Gastrocnemius medialis (tissue), 4 donors: Measurements from ENCODE around the gene AGXT. TPM values are rescaled to one million over a fixed set of nuclear protein-coding genes. Genes with fewer than 3 reads are reported as not detected.

Experiments
- ATAC-seq, 2 donors: fragments of 150-250 bp; one replicate each; pipeline ENCODE4 v1.9.1; 2016
- DNase-seq, 2 donors: peaks; one replicate each; pipeline ENCODE4 v3.0.0-alpha.2; 2019
- H3K27ac ChIP-seq, 4 donors: fragments of 200-600 bp; sonication (generic); 1 replicate in 1 of 4; 2 replicates in 3 of 4; pipeline ENCODE4 v1.5.1; 2016 to 2018; ENCODE audit warnings: mild to moderate bottlenecking in 2 of 4, moderate library complexity in 1 of 4
- H3K27me3 ChIP-seq, 3 donors: fragments of 200-600 bp; sonication (generic) in 2 of 3; 1 replicate in 1 of 3; 2 replicates in 2 of 3; pipeline versions ENCODE4 v1.5.1 to v1.6.0; 2016 to 2019; ENCODE audit warnings: mild to moderate bottlenecking in 1 of 3, moderate library complexity in 1 of 3
- H3K36me3 ChIP-seq, 2 donors: fragments of 200-600 bp; sonication (generic) in 1 of 2; one replicate each; pipeline ENCODE4 v1.5.1; 2017 to 2018
- H3K4me1 ChIP-seq, 2 donors: fragments of 200-600 bp; sonication (generic) in 1 of 2; one replicate each; pipeline ENCODE4 v1.5.1; 2016 to 2017; ENCODE audit warnings: mild to moderate bottlenecking in 2 of 2
- H3K4me3 ChIP-seq, 4 donors: fragments of 200-600 bp; sonication (generic) in 3 of 4; 1 replicate in 1 of 4; 2 replicates in 3 of 4; pipeline ENCODE4 v1.5.1; 2016 to 2019; ENCODE audit warnings: mild to moderate bottlenecking in 2 of 4
- H3K9me3 ChIP-seq, 3 donors: fragments of 200-600 bp; sonication (generic) in 2 of 3; 1 replicate in 1 of 3; 2 replicates in 2 of 3; pipeline ENCODE4 v1.5.1; 2016 to 2019
- POLR2A ChIP-seq, 2 donors: fragments of 450-650 bp; IDR thresholded peaks; one replicate each; pipeline ENCODE4 v1.6.1; 2017; ENCODE audit warnings: antibody characterized with exemption in 2 of 2, mild to moderate bottlenecking in 2 of 2, moderate library complexity in 2 of 2
- in situ Hi-C, 4 donors: fragments of 200-750 bp; cut with MboI; loops; one replicate each; pipeline versions ENCODE4 v1.15.0 to v1.8.0; 2017; ENCODE audit warnings: low sequenced_read_pairs in 4 of 4
- intact Hi-C: fragments of 100-400 bp; cut with DNase I; formaldehyde crosslinking; loops from one replicate; pipeline ENCODE4 v1.15.1; 2023; ENCODE audit warnings: low total_unique reads
- total RNA-seq, 4 donors: library from RNA; depleted of rRNA; stranded (reverse); fragments of >200 nt; gene quantifications; one replicate each; pipeline versions ENCODE4 v1.1.0 to v1.2.3, GENCODE V29; 2016
- TF ChIP-seq, protein P1 (sequence below), 5 experiments: fragments of 450-650 bp in 3 of 5; fragments of 200-600 bp in 2 of 5; sonication (generic) in 2 of 5; IDR thresholded peaks in 4 of 5; conservative IDR thresholded peaks in 1 of 5; 1 replicate in 4 of 5; 2 replicates in 1 of 5; pipeline ENCODE4 v1.5.1; 2016 to 2019; ENCODE audit warnings: antibody characterized with exemption in 5 of 5, mild to moderate bottlenecking in 3 of 5, moderate library complexity in 3 of 5

The AGXT gene
- total RNA-seq, 4 donors from 2014 or later = 1.7 to 3.3 TPM; not detected in 2

DNA sequence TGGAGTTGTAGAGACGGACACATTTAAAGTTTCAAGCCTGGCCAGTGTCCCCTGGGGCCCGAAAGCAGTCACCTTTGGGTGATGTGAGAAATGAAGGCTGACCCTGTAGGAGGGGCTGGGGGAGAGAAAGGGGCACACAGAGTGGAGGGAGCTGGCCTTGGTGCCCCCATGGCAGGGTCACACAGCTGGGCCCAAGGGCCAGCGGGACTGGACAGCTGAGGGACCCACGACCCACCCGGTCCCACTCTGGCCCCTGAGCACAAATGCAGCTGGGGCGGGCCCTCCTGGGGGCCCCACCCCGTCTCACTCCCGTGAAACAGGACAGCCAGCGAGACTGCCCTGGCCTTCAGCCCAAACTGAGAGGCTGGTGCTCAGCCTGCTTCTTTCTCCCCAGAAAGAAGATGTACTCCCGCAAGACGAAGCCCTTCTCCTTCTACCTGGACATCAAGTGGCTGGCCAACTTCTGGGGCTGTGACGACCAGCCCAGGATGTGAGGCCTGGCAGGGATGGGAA lies 6.1 kb downstream of the AGXT start:
- Histone ChIP-seq H3K36me3 (no peaks in the 10 kb centered on the region), H3K4me1 (no peaks in the 10 kb centered on the region), H3K4me3 (no peak overlapping the region), H3K27ac (no peak overlapping the region), H3K9me3 (no peaks in the 10 kb centered on the region), H3K27me3 (no peaks in the 10 kb centered on the region)
- TF ChIP-seq, protein P1, sequence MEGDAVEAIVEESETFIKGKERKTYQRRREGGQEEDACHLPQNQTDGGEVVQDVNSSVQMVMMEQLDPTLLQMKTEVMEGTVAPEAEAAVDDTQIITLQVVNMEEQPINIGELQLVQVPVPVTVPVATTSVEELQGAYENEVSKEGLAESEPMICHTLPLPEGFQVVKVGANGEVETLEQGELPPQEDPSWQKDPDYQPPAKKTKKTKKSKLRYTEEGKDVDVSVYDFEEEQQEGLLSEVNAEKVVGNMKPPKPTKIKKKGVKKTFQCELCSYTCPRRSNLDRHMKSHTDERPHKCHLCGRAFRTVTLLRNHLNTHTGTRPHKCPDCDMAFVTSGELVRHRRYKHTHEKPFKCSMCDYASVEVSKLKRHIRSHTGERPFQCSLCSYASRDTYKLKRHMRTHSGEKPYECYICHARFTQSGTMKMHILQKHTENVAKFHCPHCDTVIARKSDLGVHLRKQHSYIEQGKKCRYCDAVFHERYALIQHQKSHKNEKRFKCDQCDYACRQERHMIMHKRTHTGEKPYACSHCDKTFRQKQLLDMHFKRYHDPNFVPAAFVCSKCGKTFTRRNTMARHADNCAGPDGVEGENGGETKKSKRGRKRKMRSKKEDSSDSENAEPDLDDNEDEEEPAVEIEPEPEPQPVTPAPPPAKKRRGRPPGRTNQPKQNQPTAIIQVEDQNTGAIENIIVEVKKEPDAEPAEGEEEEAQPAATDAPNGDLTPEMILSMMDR (IDR thresholded peaks at IDR 0.05 in 4 of 5, conservative IDR thresholded peaks at IDR 0.05 in 1 of 5) = no peak
- no peak for TF ChIP-seq POLR2A (IDR thresholded peaks at IDR 0.05)
- no peak for DNase-seq
- ATAC-seq = no peak
- intact Hi-C loops = no loop called here
- in situ Hi-C loops = no loop called here

DNA sequence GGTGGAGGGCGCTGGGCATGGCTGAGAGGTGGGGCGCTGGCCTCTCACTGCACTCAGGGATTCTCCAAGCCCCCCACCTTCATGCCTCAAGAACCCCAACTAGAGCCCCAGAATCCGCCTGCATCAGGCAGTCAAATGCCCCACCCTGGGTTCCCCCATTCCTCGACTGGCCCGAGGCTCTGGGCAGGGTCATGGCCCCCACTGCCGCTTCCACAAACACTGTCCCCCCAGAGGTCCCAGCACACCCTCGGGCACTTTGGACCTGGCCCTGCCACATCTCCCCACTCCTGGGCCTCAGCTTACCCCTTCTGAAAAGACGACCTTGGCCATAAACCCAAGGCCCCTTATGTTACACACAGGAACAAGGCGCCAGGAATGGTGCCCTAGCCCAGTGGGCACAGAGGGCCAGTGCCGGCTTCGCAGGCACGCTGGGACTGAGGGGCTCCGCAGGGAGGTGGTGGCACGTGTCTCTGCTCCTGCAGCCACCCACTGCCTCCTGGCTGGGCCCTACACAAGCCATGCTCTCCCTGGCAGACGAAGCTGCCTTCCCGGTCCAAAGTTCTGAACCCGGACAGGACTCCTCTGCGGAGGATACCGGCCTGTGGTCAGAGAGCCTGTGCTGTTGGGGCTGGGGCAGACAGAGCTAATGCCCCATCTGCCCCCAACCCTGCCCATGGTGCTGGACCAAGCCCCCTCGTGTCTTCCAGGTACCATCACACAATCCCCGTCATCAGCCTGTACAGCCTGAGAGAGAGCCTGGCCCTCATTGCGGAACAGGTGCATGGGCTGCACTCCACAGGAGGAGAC lies 6.8 kb downstream of the AGXT start:
- Histone ChIP-seq H3K4me1 (no peaks in the 10 kb centered on the region), H3K9me3 (no peaks in the 10 kb centered on the region), H3K4me3 (no peak overlapping the region), H3K27me3 (no peaks in the 10 kb centered on the region), H3K36me3 (no peaks in the 10 kb centered on the region), H3K27ac (no peak overlapping the region)
- ATAC-seq (no peak), DNase-seq (peak in 1 of 2 donors; percentile 3)
- intact Hi-C loops = no loop called here
- in situ Hi-C loops = no loop called here
- TF ChIP-seq, protein P1 (IDR thresholded peaks at IDR 0.05 in 4 of 5, conservative IDR thresholded peaks at IDR 0.05 in 1 of 5) = no peak
- no peak for TF ChIP-seq POLR2A (IDR thresholded peaks at IDR 0.05)

DNA sequence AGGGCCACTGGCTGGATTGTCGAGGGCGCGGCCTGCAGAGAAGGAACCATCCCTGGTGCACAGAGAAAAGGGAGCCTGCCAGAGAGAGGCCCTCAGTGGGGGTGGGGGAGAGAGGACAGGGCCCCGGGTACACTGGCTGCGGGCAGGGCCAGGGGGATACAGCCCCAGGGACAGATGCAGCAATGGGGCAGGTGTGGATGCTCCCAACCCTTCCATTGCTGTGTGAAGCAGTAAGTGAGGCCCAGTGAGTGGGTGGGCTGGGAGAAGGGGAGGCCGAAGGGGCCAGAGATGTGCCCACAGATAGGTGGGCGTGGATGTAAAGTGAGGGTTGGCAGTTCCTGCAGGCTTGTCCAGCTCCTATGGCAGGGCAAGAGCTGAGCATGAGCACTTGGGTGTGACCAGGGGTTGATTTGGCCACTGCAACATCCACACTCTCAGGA lies 7.4 kb downstream of the AGXT start:
- H3K4me3 ChIP-seq = no peak overlapping the region
- H3K27me3 ChIP-seq = no peaks in the 10 kb centered on the region
- no peaks in the 10 kb centered on the region for H3K36me3 ChIP-seq
- no peaks in the 10 kb centered on the region for H3K9me3 ChIP-seq
- intact Hi-C loops (no loop called here), in situ Hi-C loops (no loop called here)
- no peaks in the 10 kb centered on the region for H3K4me1 ChIP-seq
- TF ChIP-seq, protein P1 (IDR thresholded peaks at IDR 0.05 in 4 of 5, conservative IDR thresholded peaks at IDR 0.05 in 1 of 5) = no peak
- TF ChIP-seq POLR2A (IDR thresholded peaks at IDR 0.05) = no peak
- no peak overlapping the region for H3K27ac ChIP-seq
- DNase-seq = no peak
- no peak for ATAC-seq

DNA sequence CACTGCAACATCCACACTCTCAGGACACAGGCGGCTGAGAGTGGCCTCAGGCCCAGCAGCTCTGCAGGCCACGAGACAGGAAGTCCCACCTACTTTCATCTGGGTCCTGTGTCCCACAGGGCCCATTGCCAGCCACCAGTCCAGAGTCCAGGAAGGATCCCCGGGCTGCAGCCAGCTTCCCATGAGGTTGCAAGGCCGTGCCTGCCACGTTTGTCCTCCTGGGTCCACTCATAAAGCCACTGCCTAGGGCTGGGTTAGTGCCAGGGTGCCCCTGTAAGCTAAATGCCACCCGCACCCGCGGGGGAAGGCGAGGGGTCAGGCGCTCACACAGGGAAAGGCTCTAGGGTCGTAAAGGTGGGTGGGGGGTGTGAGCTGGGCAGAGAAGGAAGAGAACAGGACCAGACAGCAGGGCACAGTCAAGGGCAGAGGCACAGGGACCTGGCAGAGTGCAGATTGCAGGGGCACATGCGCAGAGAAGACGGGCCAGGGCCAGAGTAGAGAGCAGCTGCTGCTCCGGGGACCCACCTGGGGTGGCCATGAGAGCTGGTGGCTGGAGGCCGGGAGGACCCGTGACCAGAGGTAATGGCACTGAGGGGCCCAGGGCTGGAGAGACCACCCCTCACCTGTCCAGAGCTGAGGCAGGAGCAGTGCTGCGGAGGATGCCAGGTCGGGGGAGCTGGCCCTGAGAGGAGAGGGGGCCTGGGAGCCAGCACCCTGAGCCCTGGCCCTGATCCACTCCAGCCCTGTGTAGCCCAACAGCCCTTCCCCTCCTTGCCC lies 8.0 kb downstream of the AGXT start:
- ATAC-seq = no peak

More for the DNA sequence above, 8.0 kb downstream of the AGXT start:
- Histone ChIP-seq H3K27ac (no peak overlapping the region), H3K36me3 (no peaks in the 10 kb centered on the region), H3K9me3 (no peaks in the 10 kb centered on the region), H3K4me1 (no peaks in the 10 kb centered on the region), H3K4me3 (no peak overlapping the region), H3K27me3 (no peaks in the 10 kb centered on the region)
- intact Hi-C loops (no loop called here), in situ Hi-C loops (no loop called here)
- peak in 1 of 2 donors; percentile 11 for DNase-seq
- TF ChIP-seq POLR2A (IDR thresholded peaks at IDR 0.05) = no peak
- TF ChIP-seq, protein P1 (IDR thresholded peaks at IDR 0.05 in 4 of 5, conservative IDR thresholded peaks at IDR 0.05 in 1 of 5) = no peak
